Esophagus muscularis mucosa (tissue), 4 donors: ENCODE measurements around the gene BCL11A.

Source experiments
- EP300 ChIP-seq: sonication (generic); formaldehyde crosslinking; IDR thresholded peaks from one replicate; pipeline ENCODE4 v1.6.1; 2017; ENCODE audit warnings: antibody characterized with exemption
- POLR2A ChIP-seq: fragments of 450-650 bp; IDR thresholded peaks from one replicate; pipeline ENCODE4 v1.6.1; 2017; ENCODE audit warnings: antibody characterized with exemption, moderate library complexity, mild to moderate bottlenecking, low read depth
- POLR2AphosphoS5 ChIP-seq, 2 donors: sonication (generic); formaldehyde crosslinking; IDR thresholded peaks; one replicate each; pipeline ENCODE4 v1.6.1; 2017; ENCODE audit warnings: antibody characterized with exemption in 2 of 2
- TF ChIP-seq, protein P1 (sequence below), 3 experiments: fragments of 200-600 bp in 2 of 3; fragments of 450-650 bp in 1 of 3; sonication (generic) in 2 of 3; IDR thresholded peaks; one replicate each; pipeline ENCODE4 v1.5.1; 2017 to 2019; ENCODE audit warnings: antibody characterized with exemption in 3 of 3, mild to moderate bottlenecking in 2 of 3, moderate library complexity in 1 of 3

- TF ChIP-seq EP300, result no peak
- TF ChIP-seq, protein P1, sequence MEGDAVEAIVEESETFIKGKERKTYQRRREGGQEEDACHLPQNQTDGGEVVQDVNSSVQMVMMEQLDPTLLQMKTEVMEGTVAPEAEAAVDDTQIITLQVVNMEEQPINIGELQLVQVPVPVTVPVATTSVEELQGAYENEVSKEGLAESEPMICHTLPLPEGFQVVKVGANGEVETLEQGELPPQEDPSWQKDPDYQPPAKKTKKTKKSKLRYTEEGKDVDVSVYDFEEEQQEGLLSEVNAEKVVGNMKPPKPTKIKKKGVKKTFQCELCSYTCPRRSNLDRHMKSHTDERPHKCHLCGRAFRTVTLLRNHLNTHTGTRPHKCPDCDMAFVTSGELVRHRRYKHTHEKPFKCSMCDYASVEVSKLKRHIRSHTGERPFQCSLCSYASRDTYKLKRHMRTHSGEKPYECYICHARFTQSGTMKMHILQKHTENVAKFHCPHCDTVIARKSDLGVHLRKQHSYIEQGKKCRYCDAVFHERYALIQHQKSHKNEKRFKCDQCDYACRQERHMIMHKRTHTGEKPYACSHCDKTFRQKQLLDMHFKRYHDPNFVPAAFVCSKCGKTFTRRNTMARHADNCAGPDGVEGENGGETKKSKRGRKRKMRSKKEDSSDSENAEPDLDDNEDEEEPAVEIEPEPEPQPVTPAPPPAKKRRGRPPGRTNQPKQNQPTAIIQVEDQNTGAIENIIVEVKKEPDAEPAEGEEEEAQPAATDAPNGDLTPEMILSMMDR (IDR thresholded peaks at IDR 0.05), result no peak
- TF ChIP-seq POLR2A, result no peak
- TF ChIP-seq POLR2AphosphoS5 (IDR thresholded peaks at IDR 0.05), result no peak
Measured at GRCh38 chr2:60429681-60430080, 123.8 kb downstream of the BCL11A start.
